NCI-H1694 treated with DMSO at 0.1 percent for 48 hours (cell line): ENCODE data around the gene CDK13.

Experiments
- DNase-seq: peaks from one replicate; lab custom pipeline; 2025; lab: John Stamatoyannopoulos, UW

The CDK13 gene

GRCh38 chr7:39948956-39949928 is 814 bp upstream of the CDK13 start:
- peak; percentile 97 for DNase-seq

GRCh38 chr7:39950473-39951225 is 593 bp downstream of the CDK13 start:
- DNase-seq: no peak

GRCh38 chr7:39951226-39952194 is 1.5 kb downstream of the CDK13 start:
- DNase-seq: peak; percentile 29

- no peak for DNase-seq
Measured at GRCh38 chr7:39952374-39952773, 2.3 kb downstream of the CDK13 start.

GRCh38 chr7:39952803-39953202 is 2.7 kb downstream of the CDK13 start:
- DNase-seq: no peak

- DNase-seq: no peak
Measured at GRCh38 chr7:39954694-39955093, 4.6 kb downstream of the CDK13 start.

GRCh38 chr7:39958038-39958437 is 8.0 kb downstream of the CDK13 start:
- no peak for DNase-seq

GRCh38 chr7:39967406-39968161 is 17.5 kb downstream of the CDK13 start:
- no peak for DNase-seq

GRCh38 chr7:39969431-39969830 is 19.4 kb downstream of the CDK13 start:
- no peak for DNase-seq

- DNase-seq: no peak
Measured at GRCh38 chr7:39971924-39972323, 21.9 kb downstream of the CDK13 start.

GRCh38 chr7:39973801-39974200 is 23.7 kb downstream of the CDK13 start:
- no peak for DNase-seq

GRCh38 chr7:39978230-39978934 is 28.3 kb downstream of the CDK13 start:
- DNase-seq: no peak

GRCh38 chr7:39979406-39980073 is 29.5 kb downstream of the CDK13 start:
- DNase-seq: no peak

- no peak for DNase-seq
Measured at GRCh38 chr7:39985398-39985918, 35.4 kb downstream of the CDK13 start.

- no peak for DNase-seq
Measured at GRCh38 chr7:39987641-39988347, 37.7 kb downstream of the CDK13 start.

- DNase-seq: no peak
Measured at GRCh38 chr7:40000734-40001315, 50.8 kb downstream of the CDK13 start.

- no peak for DNase-seq
Measured at GRCh38 chr7:40001649-40002048, 51.6 kb downstream of the CDK13 start.

- no peak for DNase-seq
Measured at GRCh38 chr7:40003597-40003996, 53.5 kb downstream of the CDK13 start.
